ENCODE results near the gene VSIG1. TPM values are rescaled to one million over a fixed set of nuclear protein-coding genes. Genes with fewer than 3 reads are reported as not detected.

The VSIG1 gene
- polyA plus RNA-seq, 1 donor (not counting 4 experiments of a cell fraction or from before 2014, with no cell fraction given): 7.2 TPM

DNA sequence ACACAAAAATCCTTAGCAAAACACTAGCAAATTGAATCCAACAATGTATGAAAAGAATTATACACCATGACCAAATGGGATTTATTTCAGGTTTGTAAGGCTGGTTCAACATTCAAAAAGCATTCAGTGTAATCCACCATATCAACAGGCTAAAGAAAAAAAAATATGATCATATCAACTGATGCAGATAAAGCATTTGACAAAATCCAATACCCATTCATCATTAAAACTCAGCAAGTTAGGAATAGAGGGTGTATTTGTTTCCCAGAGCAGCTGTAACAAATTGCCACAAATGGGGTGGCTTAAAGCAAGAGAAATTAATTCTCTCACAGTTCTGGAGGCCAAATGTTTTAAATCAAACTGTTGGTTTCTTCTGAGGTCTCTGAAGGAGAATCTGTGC, 10.7 kb downstream of the VSIG1 start:
- DNase-seq (ENCODE audit: low read depth, low spot score): no peak
- no peak for FAIRE-seq
- H3K4me3 ChIP-seq (ENCODE audit: control insufficient read depth in 2 of 3, extremely low read depth in 1 of 3, insufficient read depth in 2 of 3, low read depth in 1 of 3, low read length in 3 of 3): no peak overlapping the region
- no peaks in the 10 kb centered on the region for H3K9me3 ChIP-seq (ENCODE audit: control insufficient read depth, low read depth, low read length)
- no peaks in the 10 kb centered on the region for H3K36me3 ChIP-seq (ENCODE audit: control insufficient read depth in 2 of 2, extremely low read depth in 1 of 2, insufficient read depth in 2 of 2, low read length in 2 of 2)
- H3K79me2 ChIP-seq (ENCODE audit: control insufficient read depth, insufficient read depth, low read length): no peaks in the 10 kb centered on the region
- H2AFZ ChIP-seq (ENCODE audit: control insufficient read depth, low read length): no peak overlapping the region
- no peak overlapping the region for H3K27ac ChIP-seq (ENCODE audit: control insufficient read depth, insufficient read depth, low read length)
- H3K9me1 ChIP-seq (ENCODE audit: control insufficient read depth, extremely low read depth, insufficient read depth, low read length): no peaks in the 10 kb centered on the region
- H3K9ac ChIP-seq (ENCODE audit: control insufficient read depth, extremely low read depth, insufficient read depth, low read length): no peak overlapping the region
- TF ChIP-seq EZH2 (IDR thresholded peaks at IDR 0.05; ENCODE audit: low read length): no peak
- TF ChIP-seq, protein P1, sequence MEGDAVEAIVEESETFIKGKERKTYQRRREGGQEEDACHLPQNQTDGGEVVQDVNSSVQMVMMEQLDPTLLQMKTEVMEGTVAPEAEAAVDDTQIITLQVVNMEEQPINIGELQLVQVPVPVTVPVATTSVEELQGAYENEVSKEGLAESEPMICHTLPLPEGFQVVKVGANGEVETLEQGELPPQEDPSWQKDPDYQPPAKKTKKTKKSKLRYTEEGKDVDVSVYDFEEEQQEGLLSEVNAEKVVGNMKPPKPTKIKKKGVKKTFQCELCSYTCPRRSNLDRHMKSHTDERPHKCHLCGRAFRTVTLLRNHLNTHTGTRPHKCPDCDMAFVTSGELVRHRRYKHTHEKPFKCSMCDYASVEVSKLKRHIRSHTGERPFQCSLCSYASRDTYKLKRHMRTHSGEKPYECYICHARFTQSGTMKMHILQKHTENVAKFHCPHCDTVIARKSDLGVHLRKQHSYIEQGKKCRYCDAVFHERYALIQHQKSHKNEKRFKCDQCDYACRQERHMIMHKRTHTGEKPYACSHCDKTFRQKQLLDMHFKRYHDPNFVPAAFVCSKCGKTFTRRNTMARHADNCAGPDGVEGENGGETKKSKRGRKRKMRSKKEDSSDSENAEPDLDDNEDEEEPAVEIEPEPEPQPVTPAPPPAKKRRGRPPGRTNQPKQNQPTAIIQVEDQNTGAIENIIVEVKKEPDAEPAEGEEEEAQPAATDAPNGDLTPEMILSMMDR (optimal IDR thresholded peaks at IDR 0.05 in 1 of 3, IDR thresholded peaks at IDR 0.05 in 1 of 3, conservative IDR thresholded peaks at IDR 0.05 in 1 of 3; ENCODE audit: extremely low read depth in 1 of 3, insufficient read depth in 2 of 3, low read length in 3 of 3): no peak
- H4K20me1 ChIP-seq (ENCODE audit: control insufficient read depth, extremely low read depth, insufficient read depth, low read length): no peaks in the 10 kb centered on the region
- H3K4me2 ChIP-seq (ENCODE audit: control insufficient read depth, extremely low read depth, insufficient read depth, low read depth, low read length): no peak overlapping the region
- dilution Hi-C loops (cut with MboI; ENCODE audit: extremely low pct_ligation_motif_present, low sequenced_read_pairs): no loop called here
- no peaks in the 10 kb centered on the region for H3K4me1 ChIP-seq (ENCODE audit: control insufficient read depth, extremely low read depth, insufficient read depth, low read length)
- no peaks in the 10 kb centered on the region for H3K27me3 ChIP-seq (ENCODE audit: control insufficient read depth, extremely low read depth, insufficient read depth, low read length)

DNA sequence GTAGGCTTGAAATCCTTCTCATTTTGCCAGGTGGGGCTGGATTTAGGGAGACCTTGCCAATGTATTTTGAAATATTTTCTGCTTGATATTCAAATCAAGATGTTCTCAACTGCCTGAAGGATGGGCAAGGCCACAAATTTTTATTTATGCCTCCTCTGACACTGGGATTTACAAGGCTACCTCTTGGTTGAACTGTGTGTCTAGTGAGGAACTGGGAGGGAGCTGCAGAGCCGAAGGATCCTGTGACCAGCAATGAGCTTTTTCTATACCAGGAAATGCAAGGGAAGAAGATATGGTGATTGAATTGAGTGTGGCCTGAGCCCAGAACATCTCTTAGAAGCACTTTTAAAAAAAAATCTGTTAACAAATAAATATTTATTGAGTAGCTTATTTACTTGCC, 14.9 kb downstream of the VSIG1 start:
- Histone ChIP-seq H3K9ac (ENCODE audit: control insufficient read depth, extremely low read depth, insufficient read depth, low read length) (no peak overlapping the region), H3K4me2 (ENCODE audit: control insufficient read depth, extremely low read depth, insufficient read depth, low read depth, low read length) (no peak overlapping the region)

More for the DNA sequence above, 14.9 kb downstream of the VSIG1 start:
- FAIRE-seq (no peak), DNase-seq (ENCODE audit: low read depth, low spot score) (no peak)
- no peak for TF ChIP-seq EZH2 (IDR thresholded peaks at IDR 0.05; ENCODE audit: low read length)
- TF ChIP-seq, protein P1 (optimal IDR thresholded peaks at IDR 0.05 in 1 of 3, IDR thresholded peaks at IDR 0.05 in 1 of 3, conservative IDR thresholded peaks at IDR 0.05 in 1 of 3; ENCODE audit: extremely low read depth in 1 of 3, insufficient read depth in 2 of 3, low read length in 3 of 3): no peak
- H4K20me1 ChIP-seq (ENCODE audit: control insufficient read depth, extremely low read depth, insufficient read depth, low read length): no peaks in the 10 kb centered on the region
- H2AFZ ChIP-seq (ENCODE audit: control insufficient read depth, low read length): no peak overlapping the region
- no peaks in the 10 kb centered on the region for H3K4me1 ChIP-seq (ENCODE audit: control insufficient read depth, extremely low read depth, insufficient read depth, low read length)
- H3K27ac ChIP-seq (ENCODE audit: control insufficient read depth, insufficient read depth, low read length): no peak overlapping the region
- no peak overlapping the region for H3K4me3 ChIP-seq (ENCODE audit: control insufficient read depth in 2 of 3, extremely low read depth in 1 of 3, insufficient read depth in 2 of 3, low read depth in 1 of 3, low read length in 3 of 3)
- no peaks in the 10 kb centered on the region for H3K36me3 ChIP-seq (ENCODE audit: control insufficient read depth in 2 of 2, extremely low read depth in 1 of 2, insufficient read depth in 2 of 2, low read length in 2 of 2)
- dilution Hi-C loops (cut with MboI; ENCODE audit: extremely low pct_ligation_motif_present, low sequenced_read_pairs): no loop called here
- peaks cover 13% of the 10 kb centered on the region for H3K27me3 ChIP-seq (ENCODE audit: control insufficient read depth, extremely low read depth, insufficient read depth, low read length)
- no peaks in the 10 kb centered on the region for H3K79me2 ChIP-seq (ENCODE audit: control insufficient read depth, insufficient read depth, low read length)
- no peaks in the 10 kb centered on the region for H3K9me3 ChIP-seq (ENCODE audit: control insufficient read depth, low read depth, low read length)
- H3K9me1 ChIP-seq (ENCODE audit: control insufficient read depth, extremely low read depth, insufficient read depth, low read length): no peaks in the 10 kb centered on the region
